ENCODE measurements around the gene CARS2.
"Not testable (repeated sequence)": the region's sequence is repeated elsewhere in the genome, so short reads cannot be mapped to it uniquely, and the experiment has no call there.

Gene CARS2

DNA sequence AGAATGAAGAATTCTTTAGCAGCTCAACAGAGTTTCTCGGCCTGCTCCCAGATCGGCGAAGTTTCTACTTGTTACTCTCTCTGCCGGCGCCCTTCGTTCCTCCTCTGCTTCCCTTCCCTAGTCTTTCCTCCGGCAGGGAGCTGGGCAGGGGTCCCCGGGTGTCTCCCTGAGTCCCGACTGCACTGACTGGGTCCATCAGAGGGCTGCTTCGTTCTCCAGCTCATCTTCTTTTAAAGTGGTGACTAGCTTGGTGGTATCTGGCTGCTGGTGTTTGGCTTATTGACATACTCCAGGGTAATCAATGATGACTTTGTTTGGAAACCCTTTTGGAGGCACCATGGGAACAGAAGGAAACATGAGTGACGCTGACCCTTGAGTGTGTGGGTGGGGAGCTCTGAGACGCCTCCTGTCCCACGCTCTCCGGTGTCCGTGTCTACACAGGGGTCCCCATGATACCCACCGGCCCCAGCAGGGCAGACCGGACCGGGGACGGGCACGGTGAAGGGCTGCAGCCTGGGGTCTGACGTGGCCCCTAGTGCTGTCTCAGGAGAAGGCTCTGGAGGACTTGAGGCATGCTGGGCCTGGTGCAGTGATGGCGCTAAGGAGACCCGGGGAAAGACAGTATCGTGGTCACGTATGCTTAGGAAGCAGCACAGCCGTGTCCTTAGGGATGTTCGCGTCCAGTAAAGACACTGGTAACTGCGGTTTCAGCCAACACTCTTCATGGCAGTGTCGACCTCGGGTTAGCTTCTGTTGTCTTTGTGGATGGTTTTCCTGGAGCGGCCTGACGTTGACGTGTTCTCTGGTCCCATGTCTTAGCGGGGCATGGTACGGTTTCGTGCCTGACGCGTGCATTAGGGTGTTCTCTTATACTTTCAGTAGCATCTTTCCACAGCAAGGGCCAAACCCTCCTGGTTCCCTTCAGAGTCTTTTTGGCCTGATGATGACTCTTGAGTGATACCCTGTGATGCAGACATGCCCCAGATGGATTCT lies 66.8 kb downstream of the CARS2 start:
- no peak for DNase-seq (ENCODE audit: low read depth in 2 of 2)

DNA sequence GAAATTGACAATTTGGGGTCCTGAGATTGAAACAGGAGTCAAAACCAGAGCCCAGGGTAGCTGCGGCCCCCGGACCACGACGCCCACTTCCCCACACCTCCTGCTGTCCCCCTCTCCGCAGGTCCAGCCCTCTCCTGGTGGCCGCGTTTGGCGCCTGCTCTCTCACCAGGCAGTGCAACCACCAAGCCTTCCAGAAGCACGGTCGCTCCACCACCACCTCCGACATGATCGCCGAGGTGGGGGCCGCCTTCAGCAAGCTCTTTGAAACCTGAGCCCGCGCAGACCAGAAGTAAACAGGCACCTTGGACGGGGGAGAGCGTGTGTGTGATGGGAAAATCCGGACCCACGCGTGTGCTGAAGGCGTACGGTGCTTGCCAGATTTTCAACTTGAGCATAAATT lies 67.7 kb downstream of the CARS2 start:
- DNase-seq (ENCODE audit: low read depth in 2 of 2) = no peak

DNA sequence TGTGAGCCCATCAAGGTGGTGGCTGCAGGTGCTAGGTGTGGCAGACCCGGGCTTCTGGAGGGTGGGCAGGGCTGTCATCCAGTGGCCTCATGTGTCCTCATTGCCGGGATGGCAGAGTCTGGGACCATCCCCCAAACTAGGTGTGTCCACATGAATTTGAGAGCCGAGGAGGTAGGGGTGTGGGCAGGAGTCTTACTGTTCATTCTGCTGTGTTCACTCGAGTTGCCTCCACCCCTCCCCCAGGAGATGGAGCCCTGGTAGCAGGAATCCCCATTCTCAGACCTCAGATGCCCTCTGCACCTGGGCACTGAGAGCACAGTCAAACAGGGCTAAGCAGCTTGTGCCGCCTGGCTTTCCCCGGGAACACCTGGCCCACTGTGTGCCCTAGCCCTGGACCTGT lies 68.2 kb downstream of the CARS2 start:
- DNase-seq (ENCODE audit: low read depth in 2 of 2) = no peak

DNA sequence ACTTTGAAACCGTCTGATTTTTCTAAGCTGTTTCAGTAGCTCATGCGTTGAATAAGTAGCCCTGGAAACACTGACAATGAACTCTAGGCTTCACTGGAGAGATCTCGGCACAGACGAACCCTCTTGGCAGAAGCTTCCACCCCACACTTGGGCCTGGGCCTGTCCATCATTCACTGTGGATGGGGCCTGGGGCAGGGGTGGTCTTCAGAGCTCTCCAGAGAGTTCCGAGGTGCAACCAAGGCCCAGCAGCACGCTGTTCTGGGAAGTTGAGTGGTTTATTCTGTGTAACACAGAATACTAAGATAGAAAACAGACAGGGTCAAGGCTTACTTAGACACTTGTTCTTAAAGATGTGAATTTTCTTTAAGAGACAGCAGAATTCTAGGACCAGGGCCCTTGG lies 68.6 kb downstream of the CARS2 start:
- no peak for DNase-seq (ENCODE audit: low read depth in 2 of 2)

GRCh38 chr13:110636701-110637201 lies 69.2 kb downstream of the CARS2 start:
- DNase-seq (ENCODE audit: low read depth in 2 of 2) = no peak

- no peak for DNase-seq (ENCODE audit: low read depth in 2 of 2)
Measured at GRCh38 chr13:110636053-110636475, 69.9 kb downstream of the CARS2 start.

DNA sequence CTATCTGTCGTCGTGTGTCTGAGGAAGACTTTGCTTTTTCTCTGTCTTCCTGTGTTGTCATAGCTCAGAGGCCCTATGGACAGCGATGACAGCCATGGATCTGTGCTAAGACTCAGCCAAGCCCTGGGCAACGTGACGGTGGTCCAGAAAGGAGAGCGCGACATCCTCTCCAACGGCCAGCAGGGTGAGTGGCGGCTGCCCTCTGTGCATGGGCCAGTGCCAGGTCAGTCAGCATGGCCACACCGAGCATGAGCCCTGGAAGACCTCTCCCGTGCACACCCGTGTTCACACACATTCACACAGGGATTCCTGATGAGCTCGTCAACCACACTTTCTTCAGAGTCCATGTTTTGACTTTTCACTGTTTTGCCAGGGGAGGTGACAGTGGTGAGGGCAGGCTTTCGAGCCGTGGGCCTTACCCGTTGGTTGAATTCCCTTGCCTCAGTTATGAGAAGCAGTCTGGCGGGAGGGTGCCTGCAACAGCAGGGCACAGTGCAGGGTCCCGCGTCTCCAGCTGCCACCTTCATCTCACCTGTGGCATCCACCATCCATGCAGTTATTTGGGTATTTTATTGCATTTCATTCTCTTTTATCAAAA lies 70.4 kb downstream of the CARS2 start:
- DNase-seq (ENCODE audit: low read depth in 2 of 2) = no peak

DNA sequence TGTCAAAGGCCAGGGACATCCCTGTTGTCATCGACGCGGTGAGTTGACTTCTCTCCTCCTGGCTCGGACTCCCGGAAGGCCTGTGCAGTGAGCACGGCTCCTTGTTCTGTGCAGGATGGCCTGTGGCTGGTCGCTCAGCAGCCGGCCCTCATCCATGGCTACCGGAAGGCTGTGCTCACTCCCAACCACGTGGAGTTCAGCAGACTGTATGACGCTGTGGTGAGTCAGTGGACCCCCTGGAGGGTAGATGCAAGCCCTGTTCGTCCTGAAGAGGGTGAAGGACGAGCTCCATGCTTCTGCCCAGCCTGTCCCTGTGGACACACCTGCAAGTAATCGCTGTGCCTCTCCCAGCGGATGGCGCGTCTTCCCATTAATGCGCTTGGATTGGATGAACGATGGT lies 71.4 kb downstream of the CARS2 start:
- DNase-seq (ENCODE audit: low read depth in 2 of 2) = no peak

- DNase-seq (ENCODE audit: low read depth in 2 of 2) = no peak
Measured at GRCh38 chr13:110633776-110634175, 72.1 kb downstream of the CARS2 start.

GRCh38 chr13:110632255-110632654 lies 73.7 kb downstream of the CARS2 start:
- not testable (repeated sequence) for DNase-seq (ENCODE audit: low read depth in 2 of 2)

GRCh38 chr13:110630566-110631119 lies 75.3 kb downstream of the CARS2 start:
- DNase-seq (ENCODE audit: low read depth in 2 of 2) = no peak

DNA sequence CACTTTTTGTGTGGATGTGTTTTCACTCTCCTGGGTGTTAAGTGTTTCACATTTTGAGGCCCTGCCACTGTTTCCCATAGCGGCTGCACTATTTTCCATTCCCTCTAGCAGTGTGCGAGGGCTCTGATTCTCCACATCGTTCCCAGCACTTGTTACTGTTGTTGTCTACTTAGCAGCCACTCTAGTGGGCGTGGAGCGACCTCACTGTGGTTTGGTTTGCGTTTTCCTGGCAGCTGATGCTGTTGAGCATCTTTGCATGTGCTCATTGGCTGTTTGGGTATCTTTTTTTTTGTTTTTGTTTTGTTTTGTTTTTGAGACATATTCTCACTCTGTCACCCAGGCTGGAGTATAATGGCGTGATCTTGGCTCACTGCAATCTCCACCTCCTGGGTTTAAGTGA lies 76.2 kb downstream of the CARS2 start:
- DNase-seq (ENCODE audit: low read depth in 2 of 2) = no peak

DNA sequence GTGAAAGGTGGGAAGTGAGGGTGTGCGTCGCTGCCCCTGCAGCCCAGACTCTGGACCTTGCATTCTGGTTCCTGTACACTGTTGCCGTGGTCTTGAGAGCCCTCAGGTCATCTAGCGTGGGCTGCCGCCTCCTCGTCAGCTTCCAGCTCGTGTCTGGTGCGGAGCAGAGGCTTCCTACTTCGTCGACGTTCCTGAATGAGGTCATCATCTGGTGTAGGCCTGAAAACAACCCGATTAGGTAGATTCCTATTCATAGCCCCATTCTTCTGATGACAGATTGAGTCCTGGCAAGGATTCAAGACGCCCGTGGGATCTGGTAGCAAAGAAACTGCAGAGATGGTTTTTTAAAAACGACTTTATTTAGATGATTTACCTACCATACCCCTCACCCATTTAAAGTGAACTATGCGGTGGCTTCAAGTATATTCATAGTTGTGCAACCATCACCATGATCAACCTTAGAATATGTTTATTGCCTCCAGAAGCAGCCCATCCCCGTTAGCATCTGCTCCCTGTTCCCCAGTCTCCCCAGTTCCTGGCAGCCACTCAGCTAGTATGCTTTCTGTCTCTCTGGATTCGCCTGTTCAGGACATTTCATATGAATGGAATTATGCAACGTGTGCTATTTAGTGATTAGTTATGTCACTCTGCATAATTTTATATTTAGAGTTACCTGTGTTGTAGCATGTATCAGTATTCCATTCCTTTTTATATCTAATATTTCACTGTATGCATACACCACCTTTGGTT lies 76.8 kb downstream of the CARS2 start:
- no peak for DNase-seq (ENCODE audit: low read depth in 2 of 2)

DNA sequence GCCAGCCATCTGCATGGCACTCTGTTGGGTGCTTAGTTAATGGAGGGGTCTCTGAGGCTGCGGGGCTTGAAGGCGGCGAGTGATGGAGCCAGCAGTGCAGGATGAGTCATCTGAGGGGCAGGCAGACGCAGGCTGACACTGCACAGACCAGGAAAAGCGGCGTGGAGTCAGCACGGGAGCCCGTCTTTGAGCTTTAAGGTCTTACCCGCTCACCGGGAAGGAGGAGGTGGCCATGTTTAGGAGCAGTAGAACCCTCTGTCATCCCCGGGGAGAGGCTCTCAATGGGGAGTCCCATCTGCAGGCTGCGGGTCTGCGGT lies 77.5 kb downstream of the CARS2 start:
- DNase-seq (ENCODE audit: low read depth in 2 of 2) = no peak

GRCh38 chr13:110627761-110628476 lies 78.0 kb downstream of the CARS2 start:
- DNase-seq (ENCODE audit: low read depth in 2 of 2) = no peak

DNA sequence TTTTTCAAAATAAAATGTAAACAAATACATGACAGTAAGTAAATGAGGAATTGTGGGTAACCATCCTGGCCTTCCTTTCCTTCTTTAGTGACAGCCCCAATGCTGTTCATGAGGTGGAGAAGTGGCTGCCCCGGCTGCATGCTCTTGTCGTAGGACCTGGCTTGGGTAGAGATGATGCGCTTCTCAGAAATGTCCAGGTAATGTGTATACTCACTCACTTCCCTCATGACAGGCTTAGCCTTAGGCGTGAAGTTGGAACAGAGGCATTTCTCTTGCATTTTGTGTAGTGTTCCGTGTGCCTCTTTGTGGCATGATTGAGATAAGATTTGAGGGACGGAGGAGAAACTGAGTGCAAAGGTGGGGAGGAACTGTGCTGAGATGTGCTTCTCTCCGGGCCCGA lies 78.6 kb downstream of the CARS2 start:
- DNase-seq (ENCODE audit: low read depth in 2 of 2) = no peak

- no peak for DNase-seq (ENCODE audit: low read depth in 2 of 2)
Measured at GRCh38 chr13:110626521-110626920, 79.4 kb downstream of the CARS2 start.

GRCh38 chr13:110625771-110626321 lies 80.1 kb downstream of the CARS2 start:
- no peak for DNase-seq (ENCODE audit: low read depth in 2 of 2)

- no peak for DNase-seq (ENCODE audit: low read depth in 2 of 2)
Measured at GRCh38 chr13:110624766-110625756, 80.9 kb downstream of the CARS2 start.

GRCh38 chr13:110620596-110620995 lies 85.3 kb downstream of the CARS2 start:
- DNase-seq (ENCODE audit: low read depth in 2 of 2) = no peak

Data from stimulated activated CD8-positive, alpha-beta memory T cell treated with anti-CD3 and anti-CD28 coated beads, Interleukin-15, amount 100 ng/mL, for 48 hours (primary cell).